ENCODE data around the gene ZFP57.
A peak's percentile ranks its signal among the peaks of the same experiment; 100 is the strongest.

ZFP57 gene

GRCh38 chr6:29655658-29656057, 25.3 kb downstream of the ZFP57 start:
- TF ChIP-seq POLR2A (IDR thresholded peaks at IDR 0.05; ENCODE audit: low read length) (no peak), GATA1 (IDR thresholded peaks at IDR 0.05; ENCODE audit: low read depth, low read length) (no peak)
- no peak for DNase-seq

GRCh38 chr6:29653452-29654038, 27.4 kb downstream of the ZFP57 start:
- TF ChIP-seq POLR2A (IDR thresholded peaks at IDR 0.05; ENCODE audit: low read length) (no peak), GATA1 (IDR thresholded peaks at IDR 0.05; ENCODE audit: low read depth, low read length) (no peak)
- DNase-seq: peak; percentile 75 to 86

- DNase-seq: no peak
- no peak for TF ChIP-seq GATA1 (IDR thresholded peaks at IDR 0.05; ENCODE audit: low read depth, low read length)
- TF ChIP-seq POLR2A (IDR thresholded peaks at IDR 0.05; ENCODE audit: low read length): no peak
These were observed 28.8 kb downstream of the ZFP57 start for GRCh38 chr6:29652198-29652584.

GRCh38 chr6:29651413-29652197, 29.3 kb downstream of the ZFP57 start:
- peak; percentile 14 to 42 for DNase-seq
- TF ChIP-seq GATA1 (IDR thresholded peaks at IDR 0.05; ENCODE audit: low read depth, low read length) (no peak), POLR2A (IDR thresholded peaks at IDR 0.05; ENCODE audit: low read length) (no peak)

- TF ChIP-seq POLR2A (IDR thresholded peaks at IDR 0.05; ENCODE audit: low read length) (peak; percentile 89), GATA1 (IDR thresholded peaks at IDR 0.05; ENCODE audit: low read depth, low read length) (no peak)
- peak; percentile 97 to 98 for DNase-seq
These were observed 31.0 kb downstream of the ZFP57 start for GRCh38 chr6:29649701-29650673.

- no peak for TF ChIP-seq POLR2A (IDR thresholded peaks at IDR 0.05; ENCODE audit: low read length)
- TF ChIP-seq GATA1 (IDR thresholded peaks at IDR 0.05; ENCODE audit: low read depth, low read length): no peak
- DNase-seq: peak; percentile 28 to 53
These were observed 32.9 kb downstream of the ZFP57 start for GRCh38 chr6:29647927-29648642.

GRCh38 chr6:29641430-29642148, 39.4 kb downstream of the ZFP57 start:
- TF ChIP-seq POLR2A (IDR thresholded peaks at IDR 0.05; ENCODE audit: low read length) (no peak), GATA1 (IDR thresholded peaks at IDR 0.05; ENCODE audit: low read depth, low read length) (no peak)
- DNase-seq: peak; percentile 44 to 46

- TF ChIP-seq POLR2A (IDR thresholded peaks at IDR 0.05; ENCODE audit: low read length) (no peak), GATA1 (IDR thresholded peaks at IDR 0.05; ENCODE audit: low read depth, low read length) (no peak)
- no peak for DNase-seq
These were observed 43.7 kb downstream of the ZFP57 start for GRCh38 chr6:29637247-29637646.

GRCh38 chr6:29633534-29633905, 47.4 kb downstream of the ZFP57 start:
- no peak for TF ChIP-seq POLR2A (IDR thresholded peaks at IDR 0.05; ENCODE audit: low read length)
- no peak for TF ChIP-seq GATA1 (IDR thresholded peaks at IDR 0.05; ENCODE audit: low read depth, low read length)
- DNase-seq: no peak

- TF ChIP-seq POLR2A (IDR thresholded peaks at IDR 0.05; ENCODE audit: low read length) (no peak), GATA1 (IDR thresholded peaks at IDR 0.05; ENCODE audit: low read depth, low read length) (no peak)
- DNase-seq: peak; percentile 64 to 65
These were observed 48.0 kb downstream of the ZFP57 start, which contains the start of gene GABBR1 for GRCh38 chr6:29632789-29633533. Gene GABBR1, minus strand, starts transcription at chr6:29633183. Its CDS starts 798 bp downstream, at chr6:29632385.

GRCh38 chr6:29631860-29632731, 48.9 kb downstream of the ZFP57 start:
- DNase-seq: peak; percentile 44 to 50
- no peak for TF ChIP-seq GATA1 (IDR thresholded peaks at IDR 0.05; ENCODE audit: low read depth, low read length)
- no peak for TF ChIP-seq POLR2A (IDR thresholded peaks at IDR 0.05; ENCODE audit: low read length)

All from erythroblast (primary cell).